Measurements from ENCODE around the gene CDKL5. TPM values are rescaled to one million over a fixed set of nuclear protein-coding genes. Genes with fewer than 3 reads are reported as not detected.

The CDKL5 gene
- total RNA-seq (18.0 TPM), polyA plus RNA-seq (ENCODE audit: insufficient read depth, low read depth, low replicate concordance) (2.0 TPM)
- long read RNA-seq, donor 1 = 0 reads
- long read RNA-seq, donor 2 = 0 reads
- long read RNA-seq, donor 3 = 0 reads
- long read RNA-seq, donor 4 = 0 reads
- long read RNA-seq, donor 5 = 0 reads
- long read RNA-seq, donor 6 = 0 reads
- long read RNA-seq, donor 7, partial matches to known transcripts = 1 of 7 reads
- long read RNA-seq, donor 7, other reads (novel, unspliced or antisense) = 6 of 7 reads
- long read RNA-seq, donor 8 = 0 reads
- long read RNA-seq, donor 9 = 0 reads
- long read RNA-seq, donor 10 = 0 reads

GRCh38 chrX:18425199-18426003 is at the start of gene CDKL5:
CDKL5 (plus strand) TSS chrX:18425608; CDS start chrX:18507097, 81,489 bp downstream.
- no peaks in the 10 kb centered on the region for H3K4me1 ChIP-seq (ENCODE audit: control insufficient read depth in 2 of 3, insufficient read depth in 2 of 3, low read depth in 1 of 3, low read length in 3 of 3)
- no peak within 1 kb of the TSS for H3K27ac ChIP-seq (ENCODE audit: low read depth in 2 of 2, low read length in 2 of 2)
- intact Hi-C loops (cut with DNase I) = no loop called here
- peak within 1 kb of the TSS in 2 of 3 donors; percentile 40 to 75 for H3K9ac ChIP-seq (ENCODE audit: low read length in 3 of 3)
- peak; percentile 98 for FAIRE-seq
- no peak for TF ChIP-seq CTCF (IDR thresholded peaks at IDR 0.05; ENCODE audit: borderline replicate concordance, extremely low read depth, insufficient read depth)
- peak; percentile 98 for DNase-seq
- H3K4me3 ChIP-seq (ENCODE audit: low read length in 3 of 3) = peak within 1 kb of the TSS; percentile 77 to 94 (median 82)
- H3K27me3 ChIP-seq (ENCODE audit: control insufficient read depth, insufficient read depth, low read length) = peaks cover 4% of the 10 kb centered on the region
- H3K36me3 ChIP-seq (ENCODE audit: control insufficient read depth in 2 of 3, insufficient read depth in 3 of 3, low read length in 3 of 3) = no peaks in the 10 kb centered on the region
- no peaks in the 10 kb centered on the region for H3K9me3 ChIP-seq (ENCODE audit: control insufficient read depth in 2 of 3, insufficient read depth in 1 of 3, low read length in 3 of 3)

DNA sequence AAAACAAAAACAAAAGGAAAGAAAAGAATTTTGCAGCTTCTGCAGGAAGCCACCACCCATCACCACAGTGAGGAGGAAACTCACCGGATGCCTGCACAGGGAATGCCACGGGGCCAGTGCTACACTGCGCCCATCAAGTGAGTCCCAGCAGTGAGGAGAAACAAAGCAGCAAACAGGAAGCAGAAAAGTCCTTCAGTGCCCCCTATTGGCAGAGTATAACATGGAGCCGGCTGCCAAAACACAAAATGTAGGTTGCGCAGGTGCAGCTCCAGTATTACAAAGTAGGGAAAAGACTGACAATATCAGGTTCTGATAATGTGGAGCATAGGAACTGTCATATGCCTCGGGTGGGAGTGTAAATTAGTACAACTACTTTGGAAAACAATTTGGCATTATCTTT is 47.6 kb upstream of the CDKL5 start:
- no peak overlapping the region for H3K9ac ChIP-seq (ENCODE audit: low read length in 3 of 3)
- TF ChIP-seq CTCF (IDR thresholded peaks at IDR 0.05; ENCODE audit: borderline replicate concordance, extremely low read depth, insufficient read depth) = peak; percentile 50
- DNase-seq = peak in 3 of 5 donors; percentile 17 to 45 (median 22)
- intact Hi-C loops (cut with DNase I) = no loop called here
- H3K9me3 ChIP-seq (ENCODE audit: control insufficient read depth in 2 of 3, insufficient read depth in 1 of 3, low read length in 3 of 3) = no peaks in the 10 kb centered on the region
- H3K27me3 ChIP-seq (ENCODE audit: control insufficient read depth, insufficient read depth, low read length) = no peaks in the 10 kb centered on the region
- no peaks in the 10 kb centered on the region for H3K4me1 ChIP-seq (ENCODE audit: control insufficient read depth in 2 of 3, insufficient read depth in 2 of 3, low read depth in 1 of 3, low read length in 3 of 3)
- H3K4me3 ChIP-seq (ENCODE audit: low read length in 3 of 3) = no peak overlapping the region
- FAIRE-seq = no peak
- H3K27ac ChIP-seq (ENCODE audit: low read depth in 2 of 2, low read length in 2 of 2) = no peak overlapping the region
- no peaks in the 10 kb centered on the region for H3K36me3 ChIP-seq (ENCODE audit: control insufficient read depth in 2 of 3, insufficient read depth in 3 of 3, low read length in 3 of 3)

DNA sequence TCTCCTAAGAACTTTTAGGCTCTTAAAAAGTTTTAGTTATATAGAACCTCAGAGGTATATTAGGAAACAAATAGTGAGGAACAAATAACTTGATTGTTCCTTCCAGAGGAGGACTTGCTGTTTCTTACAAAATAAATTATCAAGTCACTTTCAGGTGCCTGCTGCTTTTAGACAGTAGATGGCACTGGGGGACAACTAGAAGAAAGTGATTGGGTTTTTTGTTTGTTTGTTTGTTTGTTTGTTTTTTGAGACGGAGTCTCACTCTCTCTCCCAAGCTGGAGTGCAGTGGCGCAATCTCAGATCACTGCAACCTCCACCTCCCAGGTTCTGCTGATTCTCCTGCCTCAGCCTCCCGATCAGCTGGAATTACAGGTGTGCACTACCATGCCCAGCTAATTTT is 35.4 kb upstream of the CDKL5 start:
- no peak overlapping the region for H3K4me3 ChIP-seq (ENCODE audit: low read length in 3 of 3)
- H3K36me3 ChIP-seq (ENCODE audit: control insufficient read depth in 2 of 3, insufficient read depth in 3 of 3, low read length in 3 of 3) = no peaks in the 10 kb centered on the region
- H3K27me3 ChIP-seq (ENCODE audit: control insufficient read depth, insufficient read depth, low read length) = no peaks in the 10 kb centered on the region
- H3K9me3 ChIP-seq (ENCODE audit: control insufficient read depth in 2 of 3, insufficient read depth in 1 of 3, low read length in 3 of 3) = no peaks in the 10 kb centered on the region
- H3K4me1 ChIP-seq (ENCODE audit: control insufficient read depth in 2 of 3, insufficient read depth in 2 of 3, low read depth in 1 of 3, low read length in 3 of 3) = no peaks in the 10 kb centered on the region
- no peak overlapping the region for H3K9ac ChIP-seq (ENCODE audit: low read length in 3 of 3)
- DNase-seq = no peak
- intact Hi-C loops (cut with DNase I) = loop anchor here (10.0 kb wide), 1 partner anchor 935 kb away; no protein-coding TSS in a partner anchor
- FAIRE-seq = no peak
- H3K27ac ChIP-seq (ENCODE audit: low read depth in 2 of 2, low read length in 2 of 2) = no peak overlapping the region
- TF ChIP-seq CTCF (IDR thresholded peaks at IDR 0.05; ENCODE audit: borderline replicate concordance, extremely low read depth, insufficient read depth) = no peak

All from kidney (tissue), 22 donors.